Measurements from ENCODE around the gene MDM2. TPM values are rescaled to one million over a fixed set of nuclear protein-coding genes. Genes with fewer than 3 reads are reported as not detected.

The MDM2 gene
- total and polyA plus RNA-seq, 2 donors (not counting 1 experiment from before 2014, with no cell fraction given) = 46.6 to 240 TPM

DNA sequence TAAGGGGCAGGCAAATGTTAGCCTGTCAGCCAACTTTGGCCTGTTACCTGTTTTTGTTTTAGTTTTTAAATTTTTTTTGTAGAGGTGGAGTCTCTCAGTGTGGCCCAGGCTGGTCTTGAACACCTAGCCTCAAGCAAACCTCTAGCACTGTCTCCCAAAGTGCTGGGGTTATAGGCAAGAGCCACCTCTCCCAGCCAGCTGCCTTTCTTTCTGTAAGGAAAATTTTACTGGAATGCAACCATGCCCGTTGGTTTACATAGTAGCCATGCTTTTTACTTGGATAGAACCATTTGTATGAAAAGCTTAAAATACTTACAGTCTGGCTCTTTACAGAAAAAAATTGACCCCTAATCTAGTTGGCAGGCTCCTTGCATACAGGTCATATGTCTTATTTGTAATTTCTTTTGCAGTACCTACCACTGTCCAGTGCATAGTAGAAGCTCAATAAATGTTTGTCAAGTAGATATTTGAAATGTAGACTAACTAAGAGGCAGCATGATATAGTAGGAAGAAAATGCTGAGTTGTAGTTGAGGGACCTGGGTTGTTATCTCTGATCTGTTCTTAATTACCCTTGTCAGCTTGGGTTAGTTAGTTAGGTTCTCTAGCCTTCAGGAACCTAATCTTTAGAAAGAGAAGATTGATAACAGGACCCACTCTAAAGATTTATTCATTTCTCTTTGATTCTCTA, 4.7 kb downstream of the MDM2 start:
- no peak for DNase-seq (ENCODE audit: low read depth in 2 of 2)
- no peaks in the 10 kb centered on the region for H3K4me1 ChIP-seq (ENCODE audit: control insufficient read depth, extremely low read depth, insufficient read depth, low read length)
- H3K9ac ChIP-seq (ENCODE audit: insufficient read depth, low read length) = no peak overlapping the region
- H3K4me2 ChIP-seq (ENCODE audit: extremely low read depth, insufficient read depth, low read length) = peak overlapping the region; percentile 32
- no peaks in the 10 kb centered on the region for H4K20me1 ChIP-seq (ENCODE audit: control insufficient read depth, extremely low read depth, insufficient read depth, low read length)
- H3K27ac ChIP-seq (ENCODE audit: insufficient read depth, low read length) = no peak overlapping the region
- no peak for TF ChIP-seq EZH2 (IDR thresholded peaks at IDR 0.05; ENCODE audit: low read length, missing control alignments)
- no peak for TF ChIP-seq CTCF (conservative IDR thresholded peaks at IDR 0.05 in 1 of 2, IDR thresholded peaks at IDR 0.05 in 1 of 2; ENCODE audit: low read depth in 1 of 2, low read length in 2 of 2)
- no peaks in the 10 kb centered on the region for H3K9me3 ChIP-seq (ENCODE audit: control insufficient read depth, insufficient read depth, low read depth, low read length)
- H3K79me2 ChIP-seq (ENCODE audit: control insufficient read depth, insufficient read depth, low read length) = peaks cover 75% of the 10 kb centered on the region
- peak overlapping the region in 2 of 4 experiments; percentile 94 to 98 for H3K4me3 ChIP-seq (replicated peaks in 1 of 4; ENCODE audit: control extremely low read depth in 1 of 4, insufficient read depth in 1 of 4, low read depth in 3 of 4, low read length in 4 of 4)
- no peak overlapping the region for H2AFZ ChIP-seq (ENCODE audit: low read length)
- H3K36me3 ChIP-seq (ENCODE audit: control insufficient read depth, insufficient read depth, low read length) = peaks cover 10% of the 10 kb centered on the region
- no peaks in the 10 kb centered on the region for H3K27me3 ChIP-seq (ENCODE audit: control insufficient read depth, insufficient read depth, low read length)

GRCh38 chr12:68813242-68813593, 5.2 kb downstream of the MDM2 start:
- TF ChIP-seq CTCF (conservative IDR thresholded peaks at IDR 0.05 in 1 of 2, IDR thresholded peaks at IDR 0.05 in 1 of 2; ENCODE audit: low read depth in 1 of 2, low read length in 2 of 2) (no peak), EZH2 (IDR thresholded peaks at IDR 0.05; ENCODE audit: low read length, missing control alignments) (no peak)
- H3K27ac ChIP-seq (ENCODE audit: insufficient read depth, low read length) = no peak overlapping the region
- H3K4me3 ChIP-seq (replicated peaks in 1 of 4; ENCODE audit: control extremely low read depth in 1 of 4, insufficient read depth in 1 of 4, low read depth in 3 of 4, low read length in 4 of 4) = peak overlapping the region in 2 of 4 experiments; percentile 94 to 98
- DNase-seq (ENCODE audit: low read depth in 2 of 2) = no peak
- no peaks in the 10 kb centered on the region for H4K20me1 ChIP-seq (ENCODE audit: control insufficient read depth, extremely low read depth, insufficient read depth, low read length)
- H3K4me1 ChIP-seq (ENCODE audit: control insufficient read depth, extremely low read depth, insufficient read depth, low read length) = no peaks in the 10 kb centered on the region
- peaks cover 12% of the 10 kb centered on the region for H3K36me3 ChIP-seq (ENCODE audit: control insufficient read depth, insufficient read depth, low read length)
- peaks cover 76% of the 10 kb centered on the region for H3K79me2 ChIP-seq (ENCODE audit: control insufficient read depth, insufficient read depth, low read length)
- no peak overlapping the region for H3K9ac ChIP-seq (ENCODE audit: insufficient read depth, low read length)
- H3K4me2 ChIP-seq (ENCODE audit: extremely low read depth, insufficient read depth, low read length) = no peak overlapping the region
- H3K9me3 ChIP-seq (ENCODE audit: control insufficient read depth, insufficient read depth, low read depth, low read length) = no peaks in the 10 kb centered on the region
- H3K27me3 ChIP-seq (ENCODE audit: control insufficient read depth, insufficient read depth, low read length) = no peaks in the 10 kb centered on the region
- H2AFZ ChIP-seq (ENCODE audit: low read length) = no peak overlapping the region

GRCh38 chr12:68814490-68815231, 6.7 kb downstream of the MDM2 start:
- Histone ChIP-seq H3K27ac (ENCODE audit: insufficient read depth, low read length) (no peak overlapping the region), H4K20me1 (ENCODE audit: control insufficient read depth, extremely low read depth, insufficient read depth, low read length) (no peaks in the 10 kb centered on the region), H3K36me3 (ENCODE audit: control insufficient read depth, insufficient read depth, low read length) (peaks cover 12% of the 10 kb centered on the region), H3K4me2 (ENCODE audit: extremely low read depth, insufficient read depth, low read length) (no peak overlapping the region), H3K4me1 (ENCODE audit: control insufficient read depth, extremely low read depth, insufficient read depth, low read length) (no peaks in the 10 kb centered on the region), H3K9ac (ENCODE audit: insufficient read depth, low read length) (no peak overlapping the region), H3K27me3 (ENCODE audit: control insufficient read depth, insufficient read depth, low read length) (no peaks in the 10 kb centered on the region), H3K79me2 (ENCODE audit: control insufficient read depth, insufficient read depth, low read length) (peaks cover 65% of the 10 kb centered on the region), H3K9me3 (ENCODE audit: control insufficient read depth, insufficient read depth, low read depth, low read length) (no peaks in the 10 kb centered on the region), H2AFZ (ENCODE audit: low read length) (no peak overlapping the region), H3K4me3 (replicated peaks in 1 of 4; ENCODE audit: control extremely low read depth in 1 of 4, insufficient read depth in 1 of 4, low read depth in 3 of 4, low read length in 4 of 4) (peak overlapping the region in 2 of 4 experiments; percentile 31 to 98)
- TF ChIP-seq CTCF (conservative IDR thresholded peaks at IDR 0.05 in 1 of 2, IDR thresholded peaks at IDR 0.05 in 1 of 2; ENCODE audit: low read depth in 1 of 2, low read length in 2 of 2) = no peak
- TF ChIP-seq EZH2 (IDR thresholded peaks at IDR 0.05; ENCODE audit: low read length, missing control alignments) = no peak
- DNase-seq (ENCODE audit: low read depth in 2 of 2) = no peak
